Esophagus mucosa (tissue), 1 donor: ENCODE measurements around the gene MT1E. TPM values are rescaled to one million over a fixed set of nuclear protein-coding genes. Genes with fewer than 3 reads are reported as not detected.
"Not testable (repeated sequence)": the region's sequence is repeated elsewhere in the genome, so short reads cannot be mapped to it uniquely, and the experiment has no call there.

Experiments
- ATAC-seq: fragments of 200-7000 bp; cut with Tn5 transposase; one replicate; pipeline ENCODE4 v1.9.1; 2020
- total RNA-seq: library from RNA; stranded (reverse); gene quantifications from one replicate; pipeline ENCODE4 v1.2.4, GENCODE V29; 2023
- donor health status: DM: yes; HTN: yes; CAD: no.

The MT1E gene
- total RNA-seq, 1 donor from 2014 or later, result 98.8 TPM

GRCh38 chr16:56647641-56648431 lies 22.3 kb downstream of the MT1E start:
- no peak for ATAC-seq

- ATAC-seq, result no peak
Observed at GRCh38 chr16:56649271-56649670, 23.7 kb downstream of the MT1E start.

- ATAC-seq, result peak; percentile 95
Observed at GRCh38 chr16:56649820-56650219, 24.2 kb downstream of the MT1E start.

GRCh38 chr16:56651586-56651985 lies 26.0 kb downstream of the MT1E start, which contains the start of gene MT1B:
Gene MT1B (plus strand): TSS chr16:56651886. CDS start chr16:56651954, 68 bp downstream.
- ATAC-seq, result no peak

GRCh38 chr16:56652600-56652999 lies 27.0 kb downstream of the MT1E start:
- ATAC-seq, result no peak

- ATAC-seq, result no peak
Observed at GRCh38 chr16:56653218-56653617, 27.6 kb downstream of the MT1E start.

GRCh38 chr16:56657555-56658326 lies 32.2 kb downstream of the MT1E start, which contains the start of gene MT1F:
Gene MT1F (plus strand): TSS chr16:56657959. CDS start chr16:56658059, 100 bp downstream.
- ATAC-seq, result peak; percentile 89

- no peak for ATAC-seq
Observed at GRCh38 chr16:56658327-56658875, 32.8 kb downstream of the MT1E start.

GRCh38 chr16:56662357-56663354 lies 37.1 kb downstream of the MT1E start:
- ATAC-seq, result no peak

- ATAC-seq, result no peak
Observed at GRCh38 chr16:56664506-56664905, 38.9 kb downstream of the MT1E start.

- not testable (repeated sequence) for ATAC-seq
Observed at GRCh38 chr16:56665286-56666261, 40.0 kb downstream of the MT1E start.

- ATAC-seq, result peak; percentile 80
Observed at GRCh38 chr16:56667581-56668571, 42.3 kb downstream of the MT1E start, which contains the start of gene MT1G. Gene MT1G (minus strand): TSS chr16:56668065. CDS start chr16:56667993, 72 bp downstream.

GRCh38 chr16:56669005-56669839 lies 43.6 kb downstream of the MT1E start, which contains the start of gene MT1H:
Gene MT1H (plus strand): TSS chr16:56669814. CDS start chr16:56669885, 71 bp downstream.
- ATAC-seq, result peak; percentile 77

- no peak for ATAC-seq
Observed at GRCh38 chr16:56669840-56670619, 44.4 kb downstream of the MT1E start.

- no peak for ATAC-seq
Observed at GRCh38 chr16:56670620-56670934, 45.0 kb downstream of the MT1E start.

GRCh38 chr16:56671691-56672090 lies 46.1 kb downstream of the MT1E start:
- not testable (repeated sequence) for ATAC-seq

GRCh38 chr16:56672171-56672570 lies 46.6 kb downstream of the MT1E start:
- not testable (repeated sequence) for ATAC-seq
